HuH-7 (cell line): ENCODE data around the gene TAC4.

Experiments
- DNase-seq: peaks from one replicate; pipeline ENCODE4 v3.0.0; 2011; ENCODE audit warnings: low spot score

The TAC4 gene

DNA sequence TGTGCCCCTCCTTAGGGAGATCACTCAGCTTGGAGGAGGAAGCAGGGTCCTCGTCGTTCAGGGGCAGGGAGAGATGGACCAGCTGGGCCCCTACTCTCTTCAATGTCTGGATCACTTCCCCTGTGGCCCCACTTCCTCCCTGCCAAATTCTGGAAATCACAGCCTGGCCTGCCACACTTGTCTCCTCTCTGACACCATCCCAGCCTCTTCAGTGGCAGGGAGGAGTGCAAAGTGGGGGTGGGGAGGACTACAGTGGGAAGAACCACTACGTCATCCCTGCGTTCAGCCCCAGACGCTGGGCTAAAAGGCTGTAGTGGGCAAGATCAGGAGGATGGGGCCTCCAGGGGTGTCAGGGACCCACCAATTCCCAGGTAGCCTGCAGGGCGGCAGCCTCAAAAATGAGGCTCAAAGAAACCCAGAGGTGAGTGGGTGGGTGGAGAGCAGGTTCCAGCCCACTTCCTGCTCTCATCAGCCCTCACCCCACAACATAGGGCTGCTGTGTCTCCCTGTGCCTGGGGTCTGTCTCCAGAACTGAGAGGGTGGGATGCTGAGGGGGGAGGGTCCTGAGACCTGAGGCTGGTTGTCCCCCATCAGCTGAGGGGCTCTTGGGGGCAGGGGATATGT lies 25.0 kb upstream of the TAC4 start:
- DNase-seq: no peak

DNA sequence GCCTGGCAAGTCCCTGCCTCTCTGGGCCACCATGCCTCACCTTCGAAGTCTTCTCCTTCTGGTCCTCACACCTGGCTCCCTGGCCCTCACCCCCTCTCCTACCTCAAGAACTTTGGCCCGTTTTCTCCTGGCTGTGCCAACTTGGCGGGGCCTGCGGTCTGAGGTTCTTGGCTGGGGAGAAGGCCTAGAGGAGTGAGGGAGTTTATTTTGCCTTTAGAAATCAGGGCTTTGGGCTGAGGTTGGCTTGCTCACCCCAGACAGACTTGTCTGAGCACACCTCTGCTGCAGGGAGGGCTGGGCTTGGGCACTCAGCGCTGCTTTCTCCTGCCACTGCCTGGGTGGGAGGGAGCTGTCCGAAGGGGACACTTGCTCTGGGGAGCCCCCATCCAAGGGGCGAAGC lies 23.3 kb upstream of the TAC4 start:
- DNase-seq: no peak

DNA sequence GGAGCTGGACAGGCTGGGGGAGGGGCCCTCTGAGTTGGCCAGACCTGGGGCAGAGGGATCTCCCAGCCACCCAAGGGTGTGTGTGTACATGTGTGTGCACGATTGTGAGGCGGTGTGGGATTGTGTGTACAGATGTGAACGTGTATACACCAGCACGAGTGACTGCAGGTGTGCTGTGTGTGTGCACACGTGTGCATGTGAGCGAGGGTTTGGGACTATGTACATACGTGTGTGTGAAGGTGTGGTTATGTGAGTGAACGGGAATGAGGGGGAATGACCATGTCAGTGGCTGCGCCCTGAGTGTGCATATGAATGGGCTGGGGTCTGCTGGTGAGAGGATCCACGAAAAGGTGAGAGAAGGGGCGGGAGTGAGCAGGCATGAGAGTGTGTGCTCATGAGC lies 22.4 kb upstream of the TAC4 start:
- no peak for DNase-seq

GRCh38 chr17:49869038-49869374 lies 21.1 kb upstream of the TAC4 start:
- DNase-seq: no peak

DNA sequence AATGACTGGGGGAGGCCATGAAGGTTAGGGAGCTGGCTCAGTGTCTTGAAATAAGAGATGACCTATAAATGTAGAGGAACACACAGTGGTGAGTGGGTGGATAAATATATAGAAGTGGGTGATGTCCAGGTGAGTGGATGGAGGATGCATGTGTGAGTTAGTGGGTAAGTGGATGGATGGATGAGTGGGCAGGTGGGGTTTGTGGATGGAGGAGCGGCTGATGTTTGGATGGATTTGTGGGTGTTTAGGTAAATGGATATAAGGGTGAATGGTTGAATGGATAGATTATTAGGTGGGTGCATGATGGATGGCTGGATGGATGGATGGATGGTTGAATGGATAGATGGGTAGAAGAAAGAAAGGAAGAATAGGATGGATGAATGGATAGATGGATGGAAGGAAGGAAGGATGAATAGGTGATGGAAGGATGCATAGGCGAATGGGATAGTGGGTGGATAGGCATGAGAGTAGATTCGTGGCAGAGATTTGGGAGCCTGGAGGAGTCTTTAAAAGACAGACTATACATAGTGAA lies 19.1 kb upstream of the TAC4 start:
- DNase-seq: no peak

GRCh38 chr17:49866019-49866380 lies 18.1 kb upstream of the TAC4 start:
- DNase-seq: no peak

GRCh38 chr17:49862781-49863331 lies 15.0 kb upstream of the TAC4 start:
- DNase-seq: no peak

DNA sequence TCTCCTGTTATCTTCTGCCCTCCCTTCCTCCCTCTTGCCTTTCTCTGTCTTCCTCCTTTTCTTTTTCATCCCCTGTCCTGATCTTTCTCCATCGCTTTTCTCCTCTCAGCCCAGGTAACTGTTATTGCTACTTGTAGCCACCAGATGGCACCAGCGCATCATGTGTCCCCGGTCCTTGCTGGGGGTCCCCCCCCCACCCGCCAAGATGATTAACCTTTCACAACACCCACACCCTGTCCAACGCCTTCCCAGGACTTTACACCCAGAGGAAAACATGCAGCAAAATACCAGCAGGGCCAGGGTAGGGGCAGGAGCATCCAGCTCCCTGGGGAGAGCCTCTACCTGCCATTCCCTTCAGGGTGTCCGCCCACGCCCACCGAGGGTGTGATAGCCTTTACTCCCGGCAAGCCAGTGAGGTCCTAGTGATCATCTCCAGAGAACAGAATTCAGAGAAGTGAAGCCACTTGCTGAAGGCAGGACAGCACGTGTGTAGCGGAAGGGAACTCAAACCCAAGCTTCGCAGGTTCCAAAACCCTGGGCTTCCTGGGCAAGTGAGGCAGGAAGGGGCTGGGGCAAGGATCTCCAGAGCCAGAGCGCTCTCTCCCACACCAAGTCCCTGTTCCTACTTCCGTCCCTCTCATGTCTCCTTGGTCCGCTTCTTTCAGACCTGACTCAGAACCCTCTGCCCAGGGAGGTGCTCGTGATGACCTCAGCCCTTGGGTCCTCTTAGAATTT lies 13.4 kb upstream of the TAC4 start:
- peak; percentile 82 for DNase-seq

GRCh38 chr17:49859991-49860953 lies 12.4 kb upstream of the TAC4 start:
- DNase-seq: peak; percentile 53

GRCh38 chr17:49858796-49859195 lies 10.9 kb upstream of the TAC4 start:
- no peak for DNase-seq

GRCh38 chr17:49854126-49854525 lies 6.3 kb upstream of the TAC4 start:
- DNase-seq: no peak

DNA sequence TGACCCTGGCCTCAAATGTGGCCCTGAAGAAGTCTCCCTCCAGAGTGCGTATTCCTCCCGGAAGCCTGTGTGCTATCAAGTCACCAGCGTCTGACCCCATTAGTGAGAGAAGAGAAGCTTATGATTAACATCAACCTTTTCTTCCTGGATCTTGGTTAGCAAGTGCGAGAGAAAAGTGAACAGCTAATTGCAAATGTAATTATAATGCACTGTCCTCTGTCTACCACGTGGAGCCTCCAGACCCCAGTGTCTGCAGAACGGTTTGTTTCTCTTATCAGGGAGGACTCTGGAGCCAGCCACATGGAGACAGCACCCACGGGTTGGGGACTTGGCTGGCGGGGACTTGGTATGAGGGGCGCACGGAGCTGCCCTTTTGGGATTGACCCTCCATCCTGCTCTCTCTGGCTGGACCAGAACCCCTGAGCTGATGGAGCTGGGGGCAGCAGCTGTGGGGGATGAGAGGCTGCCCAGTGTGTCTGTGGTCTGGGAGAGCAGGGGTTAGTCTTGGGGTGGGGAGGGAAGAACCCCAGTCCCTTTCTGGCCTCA lies 5.7 kb upstream of the TAC4 start:
- no peak for DNase-seq

DNA sequence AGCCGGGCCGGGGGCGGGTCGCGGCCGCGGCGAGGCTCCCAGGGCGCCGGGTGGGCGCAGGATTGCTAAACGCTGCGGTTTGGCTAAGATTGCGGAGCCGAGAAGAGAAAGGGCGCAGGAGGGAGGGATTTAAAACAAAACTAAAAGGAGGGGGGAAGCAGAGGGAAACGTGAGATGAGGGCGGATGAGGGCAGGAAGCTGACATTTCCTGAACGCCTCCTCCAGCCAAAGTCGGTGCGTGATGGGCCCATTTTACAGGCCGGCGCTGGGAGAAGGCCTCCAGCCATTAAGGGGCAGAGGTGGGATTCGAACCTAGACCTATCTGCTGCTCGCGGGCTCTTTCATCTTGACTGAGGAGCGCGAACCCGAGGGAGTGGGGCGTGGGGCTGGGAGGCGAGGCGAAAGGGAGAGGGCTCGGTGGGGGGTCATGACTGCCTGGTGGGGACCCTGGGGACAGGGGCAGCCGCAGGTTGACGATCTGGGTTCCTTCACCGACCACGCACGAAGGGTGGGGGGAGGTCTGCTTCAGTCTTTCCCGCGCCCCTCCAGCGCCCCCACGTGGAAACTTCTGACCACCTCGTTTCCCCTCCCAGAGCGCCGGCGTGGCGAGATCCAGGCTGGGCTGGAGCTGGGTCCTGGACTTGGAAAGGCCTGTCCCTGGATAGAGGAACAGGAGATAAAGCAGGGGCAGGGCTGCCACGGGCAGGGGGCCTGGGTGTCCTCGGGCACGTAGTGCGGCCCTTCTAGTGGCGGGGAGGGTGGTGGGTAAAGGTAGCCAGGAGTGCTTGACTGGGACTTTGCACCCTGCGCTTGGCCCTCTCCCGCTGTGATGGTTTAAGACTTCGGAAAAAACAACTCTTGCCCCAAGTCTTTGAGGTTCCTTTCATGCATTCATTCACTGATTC lies 3.8 kb upstream of the TAC4 start:
- peak; percentile 86 for DNase-seq

DNA sequence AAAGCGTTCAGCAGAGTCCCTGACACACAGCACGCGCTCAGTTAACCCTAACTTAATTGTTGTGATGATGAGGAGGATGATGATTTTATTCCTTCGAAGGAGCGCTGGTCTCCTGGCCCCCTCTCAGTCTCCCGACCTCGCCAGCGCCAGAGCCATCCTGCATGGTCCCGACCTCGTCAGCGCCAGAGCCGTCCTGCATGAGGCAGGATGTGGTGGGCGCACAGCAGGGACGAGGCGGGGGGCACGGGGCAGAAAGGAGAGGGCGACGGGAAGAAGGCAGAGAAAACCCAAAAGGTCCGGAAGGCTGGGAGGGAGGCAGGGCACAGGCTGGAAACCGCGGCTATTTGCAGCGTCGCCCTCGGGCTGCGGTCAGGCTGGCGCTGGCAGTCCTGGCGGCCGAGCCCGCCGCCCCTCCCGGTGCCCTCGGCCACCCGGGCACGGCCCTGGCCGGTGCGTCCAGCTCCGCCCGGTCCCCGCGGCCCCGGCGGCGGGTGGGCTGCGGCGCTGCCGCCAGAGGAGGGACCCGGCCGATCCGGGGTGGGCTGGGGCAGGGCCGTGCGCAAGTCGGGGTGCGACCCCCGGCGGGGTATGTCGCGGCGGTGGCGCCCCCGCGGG lies 3.0 kb upstream of the TAC4 start:
- DNase-seq: no peak

GRCh38 chr17:49850218-49850610 lies 2.3 kb upstream of the TAC4 start:
- DNase-seq: no peak

DNA sequence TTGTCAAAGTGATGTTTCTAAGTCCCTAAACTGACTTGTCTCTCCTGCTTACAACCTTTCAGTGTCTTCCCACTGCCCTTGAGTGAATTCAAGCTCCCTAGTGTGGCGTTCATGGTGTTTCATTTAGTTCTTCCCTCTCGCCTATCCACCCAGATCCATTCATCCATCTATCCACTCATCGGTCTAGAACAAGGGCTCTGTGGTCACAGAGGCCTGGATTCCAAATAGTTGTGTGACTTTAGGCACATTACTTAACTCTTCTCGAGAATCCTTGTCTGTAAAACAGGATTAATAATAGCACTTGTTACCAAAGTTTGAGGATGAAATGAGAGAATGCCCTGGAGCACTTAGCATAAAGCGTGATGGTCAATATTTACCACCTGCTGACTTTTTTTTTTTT lies 870 bp upstream of the TAC4 start:
- no peak for DNase-seq

DNA sequence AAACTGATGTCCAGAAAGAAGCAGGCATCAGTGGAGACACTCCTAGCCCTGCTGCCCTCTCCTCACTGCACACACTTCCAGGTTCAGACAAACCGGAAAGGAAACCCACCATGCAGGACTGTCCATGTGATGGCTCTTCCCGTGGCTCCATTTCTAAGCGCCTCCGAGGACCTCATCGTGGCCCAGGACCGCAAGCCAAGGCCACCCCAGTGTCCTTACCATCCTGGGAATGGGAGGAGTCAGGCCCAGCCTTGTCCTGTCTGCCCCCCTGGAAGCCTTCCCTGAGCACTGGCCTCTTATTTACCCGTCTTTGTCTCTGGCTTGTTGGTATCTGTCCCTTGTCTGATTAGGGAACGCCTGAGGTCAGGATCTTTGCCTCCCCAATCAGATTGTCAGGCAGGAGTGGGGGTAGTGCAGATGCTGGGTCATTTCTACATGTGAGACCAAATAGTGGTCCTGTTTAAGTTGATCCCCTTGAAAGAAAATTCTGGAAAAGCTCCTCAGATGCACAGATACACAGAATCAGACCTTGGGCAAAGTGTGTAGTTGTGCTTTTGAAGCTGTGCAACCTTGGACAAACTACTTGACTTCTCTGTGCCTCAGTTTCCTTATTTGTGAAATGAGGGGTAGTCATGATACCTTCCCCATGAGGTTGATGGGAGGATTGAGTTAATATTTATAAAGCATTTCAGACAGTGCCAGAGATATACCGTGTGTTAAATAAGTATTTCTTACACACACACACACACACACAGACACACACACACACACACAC lies 744 bp downstream of the TAC4 start:
- DNase-seq: no peak

- DNase-seq: no peak
Observed at GRCh38 chr17:49845321-49845720, 2.5 kb downstream of the TAC4 start.

DNA sequence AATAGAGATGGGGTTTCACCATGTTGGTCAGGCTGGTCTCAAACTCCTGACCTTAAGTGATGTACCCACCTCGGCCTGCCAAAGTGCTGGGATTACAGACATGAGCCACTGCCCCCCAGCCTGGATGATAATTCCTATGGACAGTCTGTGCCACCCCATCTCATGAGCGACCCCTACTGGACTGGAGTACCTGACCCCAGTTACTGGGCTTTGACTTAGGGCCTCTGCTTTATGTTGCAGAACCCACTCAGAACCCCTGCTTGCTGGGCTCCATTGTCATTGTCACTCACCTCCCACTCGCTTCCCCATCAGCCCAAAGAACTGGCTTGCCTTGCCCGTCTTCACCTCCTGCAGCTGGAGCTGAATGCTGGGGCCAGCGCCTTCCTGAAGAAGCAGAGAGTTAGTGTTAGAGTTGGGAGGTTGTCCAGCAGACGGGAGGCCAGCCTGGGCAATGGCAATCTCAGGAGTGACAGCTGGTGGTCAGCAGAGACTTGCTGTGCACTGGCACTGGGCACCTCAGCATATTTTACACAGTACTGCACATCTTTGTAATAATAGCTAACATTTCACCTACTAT lies 4.0 kb downstream of the TAC4 start:
- DNase-seq: peak; percentile 64

- no peak for DNase-seq
Observed at GRCh38 chr17:49842846-49843245, 5.0 kb downstream of the TAC4 start.
